K562 (cell line): ENCODE data around the gene SNX9. TPM values are rescaled to one million over a fixed set of nuclear protein-coding genes. Genes with fewer than 3 reads are reported as not detected.
A peak's percentile ranks its signal among the peaks of the same experiment; 100 is the strongest.

Experiments used
- ATAC-seq: fragments of 200-7000 bp; cut with Tn5 transposase; 3 replicates; pipeline ENCODE4 v1.9.1; 2020; ENCODE audit warnings: moderate library complexity
- BruUV-seq: library from RNA; stranded (reverse); fragments of 400-500 nt; replicated peaks from 2 replicates; lab custom pipeline; 2021; lab: Mats Ljungman, UMichigan
- CTCF ChIA-PET: fragments of 300-600 bp; formaldehyde crosslinking; extraction: SDS; loops from one replicate; lab custom pipeline; 2021; ENCODE audit warnings: low intra/inter-chr PET ratio; lab: Yijun Ruan, JAX
- POLR2A ChIA-PET: fragments of 300-600, 350-650 bp; sonication (Branson Sonifier 250); formaldehyde crosslinking; extraction: SDS; loops from one replicate; lab custom pipeline; 2021; ENCODE audit warnings: antibody characterized with exemption, inconsistent platforms; lab: Yijun Ruan, JAX
- DNase-seq, 4 experiments: peaks; one replicate each; pipeline versions ENCODE4 v3.0.0 to v3.0.0-alpha.2; 2011 to 2018; ENCODE audit warnings: low spot score in 3 of 4, mixed read lengths in 3 of 4; ENCODE audit errors: extremely low read depth in 1 of 4
- FAIRE-seq: peaks from 2 replicates; lab custom pipeline; 2011; peaks lifted over from hg19 to GRCh38; lab: Jason Lieb, UNC
- H2AFZ ChIP-seq: 2 replicates; pipeline ENCODE4 v1.6.0; 2011; ENCODE audit warnings: low read depth, low read length, control low read depth, inconsistent platforms
- H3K27ac ChIP-seq: fragments of 200-600 bp; 3 replicates; pipeline ENCODE4 v1.8.0; 2011; ENCODE audit warnings: low read depth, mild to moderate bottlenecking, control low read depth, inconsistent platforms, low read length, moderate library complexity, mixed read lengths; ENCODE audit errors: extremely low read depth
- H3K27me3 ChIP-seq, 2 experiments: fragments of 300-600 bp in 1 of 2; 2 replicates in 1 of 2; 3 replicates in 1 of 2; pipeline versions ENCODE4 v1.6.0 to v1.8.0; 2011; ENCODE audit warnings: inconsistent platforms in 2 of 2, low read length in 2 of 2, mild to moderate bottlenecking in 1 of 2, mixed read lengths in 1 of 2, moderate library complexity in 1 of 2; ENCODE audit not compliant: control insufficient read depth in 2 of 2, insufficient read depth in 2 of 2
- H3K36me3 ChIP-seq: fragments of 300-600 bp; 3 replicates; pipeline ENCODE4 v1.8.0; 2011; ENCODE audit warnings: mild to moderate bottlenecking, low read length, inconsistent platforms; ENCODE audit not compliant: control insufficient read depth, insufficient read depth
- H3K4me1 ChIP-seq, 2 experiments: fragments of 200-600 bp in 1 of 2; replicated peaks in 1 of 2; 2 replicates in 1 of 2; 3 replicates in 1 of 2; pipeline versions ENCODE4 v1.5.1 to v1.8.0; 2011; ENCODE audit warnings: inconsistent platforms in 2 of 2, low read length in 2 of 2, mild to moderate bottlenecking in 1 of 2, mixed read lengths in 1 of 2, moderate library complexity in 1 of 2; ENCODE audit not compliant: control insufficient read depth in 2 of 2, insufficient read depth in 2 of 2
- H3K4me2 ChIP-seq: 2 replicates; pipeline ENCODE4 v1.6.1; 2011; ENCODE audit warnings: low read length, control low read depth, inconsistent platforms, mixed read lengths; ENCODE audit not compliant: insufficient read depth
- H3K4me3 ChIP-seq: fragments of 200-600 bp; sonication (generic), shearing (Covaris generic); 2 replicates; pipeline ENCODE4 v1.5.1; 2016; ENCODE audit warnings: control low read depth, inconsistent platforms
- H3K79me2 ChIP-seq: fragments of 200-600 bp; 3 replicates; pipeline ENCODE4 v1.8.0; 2011; ENCODE audit warnings: low read length, inconsistent platforms; ENCODE audit not compliant: control insufficient read depth, insufficient read depth
- H3K9ac ChIP-seq, 2 experiments: 2 replicates each; pipeline versions ENCODE4 v1.6.0 to v1.6.1; 2011; ENCODE audit warnings: low read depth in 2 of 2, low read length in 2 of 2, control low read depth in 1 of 2, inconsistent platforms in 1 of 2, mild to moderate bottlenecking in 1 of 2, mixed read lengths in 1 of 2; ENCODE audit not compliant: insufficient read depth in 1 of 2
- H3K9me1 ChIP-seq: one replicate; pipeline ENCODE4 v1.6.0; 2011; ENCODE audit warnings: inconsistent platforms, mild to moderate bottlenecking, low read length, moderate library complexity; ENCODE audit not compliant: control insufficient read depth, insufficient read depth
- H3K9me3 ChIP-seq: replicated peaks from 2 replicates; pipeline ENCODE4 v1.5.1; 2011; ENCODE audit warnings: low read depth, low read length, inconsistent platforms; ENCODE audit not compliant: control insufficient read depth, insufficient read depth
- H4K20me1 ChIP-seq: replicated peaks from 2 replicates; pipeline ENCODE4 v1.6.1; 2011; ENCODE audit warnings: low read length, inconsistent platforms, mixed read lengths; ENCODE audit not compliant: control insufficient read depth, insufficient read depth
- ARID2 ChIP-seq: fragments of 450-650 bp; IDR thresholded peaks from 2 replicates; pipeline ENCODE4 v1.6.1; 2017; ENCODE audit warnings: antibody characterized with exemption, mild to moderate bottlenecking
- MEIS2 ChIP-seq: fragments of 450-650 bp; IDR thresholded peaks from 2 replicates; pipeline ENCODE4 v1.6.1; 2014; ENCODE audit warnings: mild to moderate bottlenecking; ENCODE audit not compliant: partially characterized antibody
- NFIC ChIP-seq: fragments of 450-650 bp; IDR thresholded peaks from 2 replicates; pipeline ENCODE4 v1.6.1; 2017; ENCODE audit warnings: mild to moderate bottlenecking, inconsistent platforms
- POLR3A ChIP-seq: IDR thresholded peaks from 2 replicates; pipeline ENCODE4 v1.6.1; 2011; ENCODE audit warnings: borderline replicate concordance, mild to moderate bottlenecking, moderate library complexity; ENCODE audit not compliant: insufficient read length, insufficient read depth; ENCODE audit errors: extremely low read depth
- ZBTB8A ChIP-seq: fragments of 450-650 bp; IDR thresholded peaks from 2 replicates; pipeline ENCODE4 v1.6.1; 2018; ENCODE audit warnings: mild to moderate bottlenecking, moderate library complexity; ENCODE audit not compliant: partially characterized antibody
- WGBS: fragments of 100-300 bp; shearing (Covaris generic); methylation state at CpG from one replicate; pipeline ENCODE4 v1.1.6; 2016; ENCODE audit warnings: low coverage, mixed read lengths; ENCODE audit not compliant: insufficient coverage; ENCODE audit errors: missing lambda C conversion rate; 5-methylcytosine and 5-hydroxymethylcytosine counted together
- in situ Hi-C: fragments of 300-500 bp; cut with MboI; formaldehyde crosslinking; loops from 4 replicates; pipeline ENCODE4 v1.15.0; 2018; ENCODE audit warnings: inconsistent platforms, mixed read lengths
- intact Hi-C: fragments of 100-400 bp; cut with micrococcal nuclease; formaldehyde crosslinking; loops from 2 replicates; pipeline ENCODE4 v1.14.2; 2022
- polyA plus RNA-seq, 8 experiments: library from polyadenylated mRNA; depleted of rRNA in 4 of 8; stranded (reverse) in 5 of 8; unstranded in 3 of 8; fragments of >200 nt; fragmentation: Nextera tagmentation in 2 of 8; fragmentation: Illumina TruSeq in 1 of 8; extraction: Ambion mirVana in 2 of 8; extraction: Trizol in 1 of 8; gene quantifications; 2 replicates each; pipeline versions ENCODE4 v1.2.1 to v1.2.3, GENCODE V29; 2011 to 2014; ENCODE audit warnings: inconsistent platforms in 1 of 8, missing spikeins in 1 of 8
- total RNA-seq, 7 experiments: library from RNA; depleted of rRNA in 6 of 7; stranded (reverse); fragments of >200 nt in 6 of 7; fragmentation: Illumina TruSeq in 2 of 7; extraction: Trizol in 2 of 7; gene quantifications; 2 replicates each; pipeline versions ENCODE4 v1.2.1 to v1.2.3, GENCODE V29; 2011 to 2021; ENCODE audit warnings: low replicate concordance in 1 of 7
- TF ChIP-seq, protein P1 (sequence below), 2 experiments: fragments of 450-650 bp; IDR thresholded peaks; 2 replicates each; pipeline ENCODE4 v1.6.1; 2016; ENCODE audit warnings: mild to moderate bottlenecking in 2 of 2, borderline replicate concordance in 1 of 2, low read depth in 1 of 2, moderate library complexity in 1 of 2

SNX9 gene
- total and polyA plus RNA-seq, 9 of the 15 experiments (the other 6 are each of a cell fraction or from before 2014, with no cell fraction given): 6.0 to 81.7 (median 57.1) TPM

GRCh38 chr6:157788180-157788579, 34.9 kb upstream of the SNX9 start (continued):
- TF ChIP-seq POLR3A: no peak
- no peak for TF ChIP-seq ZBTB8A
- peak; percentile 84 for TF ChIP-seq MEIS2

GRCh38 chr6:157789297-157789696, 33.7 kb upstream of the SNX9 start:
- WGBS: 80% methylated on average over 3 of the region's 3 CpGs
- intact Hi-C loops: no loop called here
- H3K27ac ChIP-seq: no peak overlapping the region
- ATAC-seq (no peak), DNase-seq (no peak), FAIRE-seq (no peak)
- H4K20me1 ChIP-seq: no peaks in the 10 kb centered on the region
- H2AFZ ChIP-seq: peak overlapping the region; percentile 53; the same call in 1 of the 2 replicates
- in situ Hi-C loops: no loop called here
- H3K79me2 ChIP-seq: no peaks in the 10 kb centered on the region
- H3K9me3 ChIP-seq: no peaks in the 10 kb centered on the region
- POLR2A ChIA-PET: interaction anchor here (1.2 to 1.3 kb wide), 2 partner anchors 11 to 13 kb away, joined by 3 to 4 read pairs; no protein-coding TSS in a partner anchor
- H3K9me1 ChIP-seq: no peaks in the 10 kb centered on the region
- no peak overlapping the region for H3K9ac ChIP-seq
- CTCF ChIA-PET: no interaction called here
- no TSS peak for BruUV-seq
- no peaks in the 10 kb centered on the region for H3K36me3 ChIP-seq
- peaks cover 4 to 7% of the 10 kb centered on the region in 2 experiments; a peak in 3 of 5 replicates for H3K4me1 ChIP-seq
- no peak overlapping the region for H3K4me3 ChIP-seq
- H3K4me2 ChIP-seq: no peak overlapping the region
- H3K27me3 ChIP-seq: no peaks in the 10 kb centered on the region
- no peak for TF ChIP-seq ARID2
- TF ChIP-seq NFIC: no peak
- TF ChIP-seq, protein P1, sequence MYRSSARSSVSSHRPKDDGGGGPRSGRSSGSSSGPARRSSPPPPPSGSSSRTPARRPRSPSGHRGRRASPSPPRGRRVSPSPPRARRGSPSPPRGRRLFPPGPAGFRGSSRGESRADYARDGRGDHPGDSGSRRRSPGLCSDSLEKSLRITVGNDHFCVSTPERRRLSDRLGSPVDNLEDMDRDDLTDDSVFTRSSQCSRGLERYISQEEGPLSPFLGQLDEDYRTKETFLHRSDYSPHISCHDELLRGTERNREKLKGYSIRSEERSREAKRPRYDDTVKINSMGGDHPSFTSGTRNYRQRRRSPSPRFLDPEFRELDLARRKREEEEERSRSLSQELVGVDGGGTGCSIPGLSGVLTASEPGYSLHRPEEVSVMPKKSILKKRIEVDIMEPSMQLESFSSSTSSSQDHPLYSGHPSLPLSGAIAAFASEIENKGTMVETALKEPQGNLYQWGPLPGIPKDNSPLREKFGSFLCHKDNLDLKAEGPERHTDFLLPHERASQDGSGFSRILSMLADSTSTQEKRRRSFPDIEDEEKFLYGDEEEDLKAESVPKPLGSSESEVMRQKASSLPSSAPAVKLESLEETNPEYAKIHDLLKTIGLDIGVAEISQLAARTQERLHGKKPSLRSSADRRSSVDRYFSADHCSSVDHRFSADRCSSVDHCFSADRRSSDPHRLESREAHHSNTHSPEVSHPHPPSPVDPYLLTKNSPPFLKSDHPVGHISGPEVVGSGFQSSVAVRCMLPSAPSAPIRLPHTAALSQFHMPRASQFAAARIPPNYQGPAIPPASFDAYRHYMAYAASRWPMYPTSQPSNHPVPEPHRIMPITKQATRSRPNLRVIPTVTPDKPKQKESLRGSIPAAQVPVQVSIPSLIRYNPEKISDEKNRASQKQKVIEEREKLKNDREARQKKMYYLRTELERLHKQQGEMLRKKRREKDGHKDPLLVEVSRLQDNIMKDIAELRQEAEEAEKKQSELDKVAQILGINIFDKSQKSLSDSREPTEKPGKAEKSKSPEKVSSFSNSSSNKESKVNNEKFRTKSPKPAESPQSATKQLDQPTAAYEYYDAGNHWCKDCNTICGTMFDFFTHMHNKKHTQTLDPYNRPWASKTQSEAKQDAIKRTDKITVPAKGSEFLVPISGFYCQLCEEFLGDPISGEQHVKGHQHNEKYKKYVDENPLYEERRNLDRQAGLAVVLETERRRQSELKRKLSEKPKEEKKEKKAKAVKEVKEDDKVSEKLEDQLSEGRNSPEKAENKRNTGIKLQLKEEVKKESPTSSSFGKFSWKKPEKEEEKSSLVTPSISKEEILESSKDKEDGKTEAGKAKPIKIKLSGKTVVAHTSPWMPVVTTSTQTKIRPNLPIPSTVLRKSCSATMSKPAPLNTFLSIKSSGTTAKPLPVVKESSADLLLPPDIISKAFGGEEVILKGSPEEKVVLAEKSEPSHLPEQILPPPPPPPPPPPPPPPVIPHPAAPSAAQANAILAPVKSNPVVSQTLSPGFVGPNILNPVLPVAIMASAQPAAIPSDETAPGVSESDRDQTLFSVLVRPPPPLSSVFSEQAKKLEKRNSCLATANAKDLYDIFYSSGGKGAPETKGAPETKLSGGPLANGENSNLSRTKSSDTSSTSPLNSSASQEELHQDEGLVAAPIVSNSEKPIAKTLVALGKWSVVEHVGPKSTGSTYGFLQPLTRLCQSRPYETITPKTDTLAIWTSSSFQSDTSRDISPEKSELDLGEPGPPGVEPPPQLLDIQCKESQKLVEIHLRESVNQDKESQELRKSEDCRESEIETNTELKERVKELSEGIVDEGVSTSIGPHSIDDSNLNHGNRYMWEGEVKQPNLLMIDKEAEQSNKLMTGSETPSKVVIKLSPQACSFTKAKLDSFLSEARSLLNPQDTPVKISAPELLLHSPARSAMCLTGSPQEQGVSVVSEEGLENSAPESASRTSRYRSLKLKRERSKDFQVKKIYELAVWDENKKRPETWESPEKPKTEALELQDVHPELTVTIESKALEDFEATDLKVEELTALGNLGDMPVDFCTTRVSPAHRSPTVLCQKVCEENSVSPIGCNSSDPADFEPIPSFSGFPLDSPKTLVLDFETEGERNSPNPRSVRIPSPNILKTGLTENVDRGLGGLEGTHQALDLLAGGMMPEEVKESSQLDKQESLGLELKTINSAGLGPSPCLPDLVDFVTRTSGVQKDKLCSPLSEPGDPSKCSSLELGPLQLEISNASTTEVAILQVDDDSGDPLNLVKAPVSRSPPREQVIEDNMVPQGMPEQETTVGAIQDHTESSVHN (IDR thresholded peaks at IDR 0.05; ENCODE audit: borderline replicate concordance in 1 of 2, low read depth in 1 of 2): no peak
